ES-I3 (cell line): ENCODE measurements around the gene SASH3.

Source experiments
- H3K36me3 ChIP-seq: 2 replicates; pipeline ENCODE4 v1.6.1; 2013; ENCODE audit warnings: mild to moderate bottlenecking, low read length, control low read depth, moderate library complexity; ENCODE audit not compliant: insufficient read depth
- H3K4me1 ChIP-seq: 2 replicates; pipeline ENCODE4 v1.6.1; 2013; ENCODE audit warnings: mild to moderate bottlenecking, control low read depth, low read length; ENCODE audit not compliant: insufficient read depth
- H3K9ac ChIP-seq: 2 replicates; pipeline ENCODE4 v1.6.1; 2013; ENCODE audit warnings: low read depth, mild to moderate bottlenecking, low read length, moderate library complexity
- H3K9me3 ChIP-seq: 2 replicates; pipeline ENCODE4 v1.6.1; 2013; ENCODE audit warnings: mild to moderate bottlenecking, low read length, moderate library complexity; ENCODE audit not compliant: control insufficient read depth, insufficient read depth

Gene SASH3

GRCh38 chrX:129785160-129785947, 5.6 kb downstream of the SASH3 start:
- Histone ChIP-seq H3K4me1 (no peaks in the 10 kb centered on the region; the same call in 1 of the 2 replicates), H3K9me3 (no peaks in the 10 kb centered on the region), H3K9ac (no peak overlapping the region)

GRCh38 chrX:129786210-129786651, 6.5 kb downstream of the SASH3 start:
- no peaks in the 10 kb centered on the region for H3K36me3 ChIP-seq
- no peaks in the 10 kb centered on the region for H3K9me3 ChIP-seq
- no peaks in the 10 kb centered on the region; the same call in 1 of the 2 replicates for H3K4me1 ChIP-seq
- H3K9ac ChIP-seq = no peak overlapping the region

More at GRCh38 chrX:129785160-129785947, 5.6 kb downstream of the SASH3 start:
- no peaks in the 10 kb centered on the region for H3K36me3 ChIP-seq

- H3K9ac ChIP-seq = no peak overlapping the region
- H3K4me1 ChIP-seq = no peaks in the 10 kb centered on the region
- H3K9me3 ChIP-seq = no peaks in the 10 kb centered on the region
- H3K36me3 ChIP-seq = no peaks in the 10 kb centered on the region
Measured at GRCh38 chrX:129787336-129788055, 7.7 kb downstream of the SASH3 start.

- no peaks in the 10 kb centered on the region for H3K4me1 ChIP-seq
- no peaks in the 10 kb centered on the region for H3K36me3 ChIP-seq
- no peaks in the 10 kb centered on the region for H3K9me3 ChIP-seq
- H3K9ac ChIP-seq = no peak overlapping the region
Measured at GRCh38 chrX:129788527-129788926, 8.8 kb downstream of the SASH3 start.

GRCh38 chrX:129790146-129790545, 10.4 kb downstream of the SASH3 start:
- Histone ChIP-seq H3K9me3 (no peaks in the 10 kb centered on the region), H3K36me3 (no peaks in the 10 kb centered on the region), H3K9ac (no peak overlapping the region), H3K4me1 (no peaks in the 10 kb centered on the region)

GRCh38 chrX:129790808-129791207, 11.1 kb downstream of the SASH3 start:
- Histone ChIP-seq H3K9me3 (no peaks in the 10 kb centered on the region), H3K36me3 (no peaks in the 10 kb centered on the region), H3K9ac (no peak overlapping the region), H3K4me1 (no peaks in the 10 kb centered on the region)

- Histone ChIP-seq H3K9me3 (no peaks in the 10 kb centered on the region), H3K4me1 (no peaks in the 10 kb centered on the region), H3K9ac (no peak overlapping the region), H3K36me3 (no peaks in the 10 kb centered on the region)
Measured at GRCh38 chrX:129791336-129791735, 11.6 kb downstream of the SASH3 start.

- Histone ChIP-seq H3K4me1 (no peaks in the 10 kb centered on the region), H3K36me3 (no peaks in the 10 kb centered on the region), H3K9ac (no peak overlapping the region), H3K9me3 (no peaks in the 10 kb centered on the region)
Measured at GRCh38 chrX:129791961-129792570, 12.3 kb downstream of the SASH3 start.

- no peaks in the 10 kb centered on the region for H3K4me1 ChIP-seq
- H3K9ac ChIP-seq = no peak overlapping the region
- H3K9me3 ChIP-seq = no peaks in the 10 kb centered on the region
- no peaks in the 10 kb centered on the region for H3K36me3 ChIP-seq
Measured at GRCh38 chrX:129792586-129793291, 13.0 kb downstream of the SASH3 start.

GRCh38 chrX:129793604-129794191, 13.9 kb downstream of the SASH3 start:
- Histone ChIP-seq H3K9me3 (peaks cover 7% of the 10 kb centered on the region), H3K9ac (no peak overlapping the region), H3K4me1 (no peaks in the 10 kb centered on the region), H3K36me3 (no peaks in the 10 kb centered on the region)

- Histone ChIP-seq H3K9ac (no peak overlapping the region), H3K36me3 (no peaks in the 10 kb centered on the region), H3K4me1 (no peaks in the 10 kb centered on the region), H3K9me3 (peaks cover 7% of the 10 kb centered on the region)
Measured at GRCh38 chrX:129795584-129795983, 15.8 kb downstream of the SASH3 start.

- Histone ChIP-seq H3K9ac (no peak overlapping the region), H3K36me3 (no peaks in the 10 kb centered on the region), H3K4me1 (no peaks in the 10 kb centered on the region), H3K9me3 (peaks cover 7% of the 10 kb centered on the region)
Measured at GRCh38 chrX:129797251-129797906, 17.6 kb downstream of the SASH3 start.

GRCh38 chrX:129798456-129798855, 18.7 kb downstream of the SASH3 start:
- H3K9me3 ChIP-seq = peaks cover 7% of the 10 kb centered on the region
- no peaks in the 10 kb centered on the region for H3K4me1 ChIP-seq
- no peak overlapping the region for H3K9ac ChIP-seq
- no peaks in the 10 kb centered on the region; the same call in 1 of the 2 replicates for H3K36me3 ChIP-seq
